NCI-H2196 (cell line): Measurements from ENCODE around the gene KCNAB1.

Experiments
- DNase-seq: peaks from one replicate; lab custom pipeline; 2025; ENCODE audit not compliant: unreplicated experiment; lab: John Stamatoyannopoulos, UW

The KCNAB1 gene

DNA sequence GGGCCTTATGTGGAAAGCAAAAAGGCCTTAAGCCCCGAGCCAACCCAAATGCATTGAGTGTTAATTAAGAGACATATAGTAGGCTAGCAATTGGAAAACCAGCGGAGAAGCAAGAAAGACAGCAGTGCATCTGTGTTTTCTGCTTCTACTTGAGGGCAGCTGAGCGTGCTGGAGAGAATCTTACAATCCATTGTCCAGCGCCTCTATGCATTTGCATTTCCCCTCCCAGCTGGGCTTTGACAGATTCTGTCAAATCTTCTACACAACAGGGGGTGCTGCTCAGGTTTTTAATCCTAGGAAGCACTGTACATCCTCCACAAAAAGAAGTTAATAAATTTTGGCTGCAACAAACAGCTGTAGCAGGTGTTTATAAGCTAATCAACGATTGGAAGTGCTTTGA, 410.6 kb downstream of the KCNAB1 start:
- DNase-seq = no peak

DNA sequence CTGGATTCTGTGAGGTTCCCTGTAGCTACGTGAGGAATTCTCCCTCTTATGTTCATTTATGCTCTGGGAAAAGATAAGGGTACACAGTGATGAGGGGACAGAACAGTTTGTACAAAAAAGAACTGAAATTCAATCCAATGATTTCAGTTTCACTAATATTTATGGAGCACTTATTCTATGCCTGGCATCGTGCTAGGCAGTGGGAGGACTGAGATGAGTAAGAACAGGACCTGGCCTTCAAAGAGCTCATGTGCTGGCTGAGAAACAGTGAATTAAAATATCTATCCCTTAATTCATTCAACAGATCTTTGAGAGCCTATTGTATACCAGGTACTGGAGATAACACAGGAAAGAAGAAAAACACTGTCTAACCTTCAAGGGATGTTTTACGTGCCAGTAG, 412.4 kb downstream of the KCNAB1 start:
- no peak for DNase-seq

DNA sequence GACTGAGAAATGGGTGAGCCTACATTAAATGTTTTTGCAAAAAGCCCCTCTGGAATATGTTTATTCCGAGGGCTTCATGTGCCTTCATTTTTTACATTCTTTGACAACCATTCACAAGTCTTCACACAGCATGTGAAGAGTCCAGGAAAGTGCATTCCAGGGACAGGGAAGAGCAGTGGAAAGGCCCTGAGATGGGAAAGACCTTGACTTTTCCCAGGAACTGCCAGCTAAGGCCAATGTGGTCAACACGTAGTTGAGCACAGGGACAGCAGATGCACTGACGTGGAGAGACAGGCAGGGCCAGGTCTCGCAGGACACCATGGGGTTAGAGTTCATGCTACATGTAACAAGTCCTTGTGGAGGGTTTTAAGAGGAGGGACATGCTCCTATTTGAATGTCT, 412.8 kb downstream of the KCNAB1 start:
- no peak for DNase-seq

DNA sequence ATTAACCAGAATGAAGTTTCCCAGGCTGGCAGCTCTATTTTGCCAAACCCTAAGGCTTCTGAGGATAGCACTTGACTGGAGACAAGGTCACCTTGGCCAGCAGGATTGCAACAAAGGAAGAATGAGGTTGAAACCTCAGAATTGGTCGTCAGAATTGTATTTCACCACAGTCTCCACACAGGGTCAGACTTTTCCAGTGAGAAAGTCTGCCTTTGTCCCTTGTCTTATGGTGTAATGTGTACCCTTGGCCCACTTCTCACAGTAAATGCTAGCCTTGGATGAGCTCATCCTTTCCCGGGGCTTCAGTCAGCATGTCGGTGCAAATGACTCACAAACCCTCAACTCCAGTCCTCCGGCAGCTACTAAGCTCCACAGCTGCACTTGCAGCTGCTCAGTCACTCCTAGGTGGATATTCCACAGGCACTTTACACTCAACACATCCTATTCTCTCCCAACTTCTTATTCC, 414.8 kb downstream of the KCNAB1 start:
- peak; percentile 22 for DNase-seq

DNA sequence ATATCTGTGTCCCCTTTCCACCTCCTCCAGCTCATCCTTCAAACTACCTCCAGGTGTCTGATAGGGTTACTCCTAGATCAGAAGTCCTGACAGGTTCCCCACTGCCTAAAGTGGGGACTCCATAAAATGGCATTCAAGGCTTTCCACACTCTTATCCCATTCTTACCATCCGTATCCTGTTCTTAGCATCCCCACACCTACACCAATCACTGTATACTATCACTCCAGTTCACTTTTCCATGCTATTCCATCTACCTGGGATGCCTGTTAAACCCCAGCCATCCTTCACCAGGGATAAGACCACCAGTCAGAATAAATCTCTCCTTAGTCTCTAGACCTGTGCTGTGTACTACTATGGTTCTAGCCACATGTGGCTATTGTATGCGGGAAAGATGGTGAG, 415.4 kb downstream of the KCNAB1 start:
- no peak for DNase-seq

DNA sequence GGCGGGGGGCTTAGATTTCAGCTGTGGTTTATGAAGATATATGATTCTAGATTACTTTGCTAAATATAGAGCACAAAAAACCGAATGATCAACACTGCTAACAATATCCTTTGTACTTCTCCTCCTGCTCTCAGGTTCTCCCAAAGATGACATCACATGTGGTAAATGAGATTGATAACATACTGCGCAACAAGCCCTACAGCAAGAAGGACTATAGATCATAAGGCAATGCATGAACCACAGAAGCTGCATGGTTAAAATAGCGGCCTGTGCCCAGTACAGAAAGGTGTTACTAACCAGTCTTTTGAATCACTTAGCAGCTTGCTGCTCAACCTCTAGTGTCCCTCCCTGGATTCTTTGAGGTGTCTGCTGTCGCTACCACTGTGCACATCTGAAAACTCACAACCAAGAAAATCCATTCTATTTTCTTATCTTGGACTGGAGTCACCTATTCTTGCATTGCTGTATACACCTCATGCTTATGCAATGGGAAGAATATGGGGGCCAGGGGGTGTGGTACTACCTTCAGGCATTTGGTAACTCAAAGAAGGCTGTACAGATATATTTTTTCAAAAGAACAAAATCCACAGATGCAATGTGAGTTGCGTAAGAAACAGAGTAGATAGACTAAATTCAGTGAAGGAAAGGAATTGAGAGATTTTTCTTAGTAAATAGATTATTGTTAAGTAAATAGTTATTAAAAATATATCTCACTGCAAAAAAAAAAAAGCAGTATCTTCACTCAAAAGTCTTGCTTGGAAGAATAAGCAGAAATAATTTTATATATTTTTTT, 416.3 kb downstream of the KCNAB1 start:
- no peak for DNase-seq

DNA sequence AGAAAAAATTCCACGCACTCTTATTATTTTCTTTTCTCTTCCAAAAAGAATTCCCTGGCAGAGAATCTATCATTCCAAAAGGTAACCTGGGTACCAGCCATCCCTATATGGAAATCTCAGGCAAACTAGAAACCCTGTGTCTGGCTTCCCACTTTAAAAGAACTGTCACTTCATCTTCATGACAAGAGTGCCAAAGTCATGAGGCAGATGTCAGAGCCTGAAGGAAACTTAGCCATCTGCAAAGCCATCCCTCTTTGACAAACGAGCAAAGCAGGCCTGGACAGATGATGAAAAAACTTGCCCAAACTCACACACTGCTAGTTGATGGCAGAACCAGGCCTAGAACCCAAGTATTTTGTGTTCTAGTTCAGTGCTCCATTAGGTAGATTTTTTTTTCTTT, 418.7 kb downstream of the KCNAB1 start:
- DNase-seq = no peak

DNA sequence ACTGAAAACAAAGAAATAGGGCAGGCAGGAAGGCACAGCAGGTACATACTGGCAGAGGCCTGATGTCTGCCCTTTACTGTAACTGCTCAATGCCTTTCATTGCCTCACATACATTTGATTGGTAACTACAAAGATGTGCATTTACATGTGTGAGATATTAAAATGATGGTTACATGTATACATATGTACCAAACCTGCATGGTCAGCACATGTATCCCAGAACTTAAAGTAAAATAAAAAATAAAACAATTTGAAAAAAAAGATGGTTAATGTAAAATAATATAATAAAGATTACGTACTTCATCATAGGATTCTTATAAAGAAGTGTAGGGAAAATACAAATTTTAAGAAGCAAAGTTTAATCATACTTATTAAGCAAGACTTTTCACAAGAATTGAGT, 419.4 kb downstream of the KCNAB1 start:
- no peak for DNase-seq

DNA sequence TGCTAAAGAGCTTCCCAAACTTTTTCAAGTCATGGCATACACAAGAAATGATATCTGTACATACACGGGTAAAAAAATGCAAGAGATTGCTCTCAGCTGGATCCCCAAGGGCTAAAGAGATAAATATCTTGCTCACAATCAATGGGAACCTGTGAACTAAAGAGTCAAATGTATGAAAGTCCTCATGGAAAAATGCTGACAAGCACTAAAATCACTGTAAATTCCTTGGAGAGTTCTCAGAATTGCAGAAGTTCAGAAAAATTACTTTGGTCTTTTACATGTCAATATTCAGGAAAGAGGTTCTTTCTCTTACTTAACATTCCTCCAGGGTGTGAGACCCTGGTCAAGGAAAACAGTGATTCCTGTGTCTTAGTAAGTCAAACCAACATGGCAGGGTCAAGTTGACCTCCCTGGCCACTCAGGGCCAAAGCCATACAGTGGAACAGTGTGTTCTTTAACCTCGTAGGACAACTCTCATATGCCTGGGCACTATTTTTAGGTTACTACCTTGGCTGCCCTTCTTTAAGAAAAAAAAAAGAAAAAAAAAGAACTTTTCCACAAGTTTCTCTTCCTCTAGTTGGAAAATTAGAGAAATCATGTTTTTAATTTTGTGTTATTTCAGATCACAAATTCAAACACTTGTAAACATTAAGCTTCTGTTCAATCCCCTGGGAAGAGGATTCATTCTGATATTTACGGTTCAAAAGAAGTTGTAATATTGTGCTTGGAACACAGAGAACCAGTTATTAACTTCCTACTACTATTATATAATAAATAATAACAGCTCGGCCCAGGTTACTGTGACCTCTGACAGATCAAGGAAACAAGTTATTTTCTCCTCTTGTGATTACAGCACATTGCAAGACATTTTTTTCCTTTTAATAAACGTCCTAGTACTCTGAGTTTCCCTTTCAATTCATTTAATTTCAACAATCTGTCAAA, 422.0 kb downstream of the KCNAB1 start:
- DNase-seq = no peak

DNA sequence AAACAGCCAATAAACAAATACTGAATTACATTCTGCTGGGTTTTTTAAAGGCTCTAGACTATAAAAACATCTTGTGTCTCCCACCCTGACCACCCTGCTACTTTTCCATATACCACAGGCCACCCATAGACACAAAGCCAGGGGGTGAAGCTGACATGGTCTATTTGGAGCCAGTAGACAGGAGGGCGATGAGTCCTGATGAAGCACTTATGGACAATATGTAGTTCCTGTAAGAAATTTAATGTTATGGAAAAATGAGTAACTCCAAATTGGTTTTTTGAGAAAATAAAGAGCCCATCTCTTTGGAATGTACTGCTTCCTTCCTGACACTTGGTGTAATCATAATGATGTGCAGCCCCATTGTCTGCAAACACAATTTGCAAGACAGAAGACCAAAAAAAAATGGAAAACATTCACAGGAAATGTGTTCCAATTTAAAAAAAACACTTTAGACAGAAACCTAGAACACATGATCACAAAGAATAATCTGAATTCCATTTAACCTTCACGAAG, 422.7 kb downstream of the KCNAB1 start:
- DNase-seq = no peak

DNA sequence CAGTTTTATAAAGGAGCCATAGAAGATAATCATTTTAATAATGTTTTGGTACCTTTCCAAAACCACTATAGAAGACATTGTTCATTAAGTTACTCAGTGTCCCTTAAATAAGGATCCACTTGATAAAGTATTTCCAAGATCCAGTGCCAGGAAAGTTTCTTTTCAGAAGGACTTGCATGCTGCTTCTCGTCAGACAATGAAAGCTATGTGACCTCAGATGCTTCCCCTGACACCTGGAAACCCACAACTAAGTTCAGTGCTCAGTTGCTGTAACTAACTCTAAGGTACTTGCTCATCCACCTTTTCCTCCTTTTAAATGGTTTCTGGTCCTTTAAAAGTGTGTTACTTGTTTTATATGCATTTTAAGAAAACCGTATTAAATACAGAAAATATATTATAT, 427.3 kb downstream of the KCNAB1 start:
- no peak for DNase-seq

DNA sequence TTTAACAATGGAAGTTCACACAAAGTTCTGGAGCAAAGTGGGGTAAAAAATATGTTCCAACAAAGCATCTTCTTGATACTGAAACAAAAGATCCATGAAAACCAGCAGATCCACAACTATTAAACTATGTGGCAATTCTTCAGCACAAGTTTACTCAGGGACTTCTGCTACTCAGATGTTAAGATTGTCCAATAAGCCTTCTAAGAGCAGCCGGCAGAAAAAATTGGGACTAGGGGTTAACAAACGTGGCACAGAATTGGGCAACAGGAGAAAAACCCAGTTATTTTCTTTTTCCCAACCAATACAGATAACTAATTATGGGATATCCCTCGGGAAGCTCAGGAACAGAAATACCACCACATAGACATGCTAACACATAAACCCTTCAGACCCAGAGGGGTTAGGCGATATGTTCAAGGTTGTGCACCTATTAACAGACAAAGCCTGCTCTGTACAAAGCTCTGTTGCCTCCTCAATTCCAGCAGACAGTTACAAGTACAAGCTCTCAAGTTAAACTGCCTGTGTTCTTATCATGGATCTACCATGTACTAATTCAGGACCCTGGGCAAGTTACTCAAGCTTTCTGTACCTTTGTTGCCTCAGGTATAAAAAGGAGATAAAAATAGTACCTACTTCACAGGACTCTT, 427.8 kb downstream of the KCNAB1 start:
- no peak for DNase-seq

DNA sequence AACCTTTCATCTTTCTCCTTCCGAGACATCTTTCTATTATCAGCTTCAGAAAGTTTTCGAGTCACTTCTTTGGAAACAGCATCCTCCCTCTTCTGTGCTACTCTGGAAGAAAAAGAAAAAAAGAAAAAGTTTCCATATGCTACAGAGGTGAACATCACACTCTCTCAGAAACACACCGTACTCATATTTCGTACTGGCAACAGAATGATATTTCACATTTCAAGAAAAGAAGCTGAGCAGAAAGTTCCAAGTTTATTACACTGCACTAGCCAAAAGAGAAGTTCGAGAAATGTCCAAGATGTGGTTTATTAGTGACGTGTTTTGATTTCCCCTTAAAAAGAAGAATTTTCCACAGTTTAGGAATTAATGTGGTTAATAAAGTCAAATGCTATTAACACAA, 428.5 kb downstream of the KCNAB1 start:
- DNase-seq = no peak

DNA sequence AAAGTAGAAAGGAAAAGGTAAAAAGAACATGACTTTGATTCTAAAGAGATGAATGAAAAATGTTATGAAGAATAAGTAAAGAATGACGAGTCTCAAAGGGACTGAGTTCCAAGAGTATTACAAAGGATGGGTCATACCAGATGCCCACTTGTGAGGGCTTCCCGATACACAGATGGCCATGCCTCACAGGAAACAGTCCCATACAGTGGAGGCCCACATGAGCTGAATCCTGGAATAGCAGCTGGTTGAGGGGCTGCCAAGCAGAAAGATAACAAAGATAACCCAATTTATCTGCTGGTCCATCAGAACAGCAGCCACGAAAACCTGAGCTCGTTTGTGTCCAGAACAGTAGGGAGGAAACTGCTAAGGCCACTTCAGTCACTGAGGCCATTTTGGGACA, 430.9 kb downstream of the KCNAB1 start:
- DNase-seq = no peak

DNA sequence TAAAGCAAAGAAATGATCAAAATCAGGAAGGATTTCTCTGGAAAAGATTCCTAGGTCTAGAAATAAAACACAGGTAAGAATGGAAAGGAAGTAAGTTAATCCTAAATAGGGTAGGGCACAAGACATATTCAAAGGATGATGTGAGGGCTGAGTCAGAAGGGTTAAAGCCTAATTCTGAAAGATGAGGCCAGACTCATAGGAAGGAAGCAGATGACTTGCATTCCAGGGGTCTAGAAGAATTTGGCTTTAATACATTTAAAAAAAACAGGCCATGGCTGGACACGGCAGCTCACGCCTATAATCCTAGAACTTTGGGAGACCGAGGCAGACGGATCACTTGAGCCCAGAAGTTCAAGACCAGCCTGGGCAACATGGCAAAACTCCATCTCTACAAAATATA, 431.4 kb downstream of the KCNAB1 start:
- DNase-seq = no peak

DNA sequence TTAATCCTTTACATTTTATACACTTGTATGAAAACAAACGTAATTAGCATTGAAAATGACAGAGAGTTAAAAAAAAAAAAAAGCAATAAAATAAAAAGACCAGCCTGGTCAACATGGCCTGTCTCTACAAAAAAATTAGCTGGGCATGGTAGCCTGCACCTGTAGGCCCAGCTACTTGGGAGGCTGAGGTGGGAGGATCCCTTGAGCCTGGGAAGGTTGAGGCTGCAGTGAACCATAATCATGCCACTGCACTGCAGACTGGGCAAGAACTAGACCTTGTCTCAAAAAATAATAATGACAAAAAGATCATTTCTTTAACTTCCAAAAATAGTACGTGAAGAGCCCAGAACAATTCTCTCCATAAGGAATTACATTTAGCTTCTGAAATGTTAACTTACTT, 432.6 kb downstream of the KCNAB1 start:
- DNase-seq = no peak

DNA sequence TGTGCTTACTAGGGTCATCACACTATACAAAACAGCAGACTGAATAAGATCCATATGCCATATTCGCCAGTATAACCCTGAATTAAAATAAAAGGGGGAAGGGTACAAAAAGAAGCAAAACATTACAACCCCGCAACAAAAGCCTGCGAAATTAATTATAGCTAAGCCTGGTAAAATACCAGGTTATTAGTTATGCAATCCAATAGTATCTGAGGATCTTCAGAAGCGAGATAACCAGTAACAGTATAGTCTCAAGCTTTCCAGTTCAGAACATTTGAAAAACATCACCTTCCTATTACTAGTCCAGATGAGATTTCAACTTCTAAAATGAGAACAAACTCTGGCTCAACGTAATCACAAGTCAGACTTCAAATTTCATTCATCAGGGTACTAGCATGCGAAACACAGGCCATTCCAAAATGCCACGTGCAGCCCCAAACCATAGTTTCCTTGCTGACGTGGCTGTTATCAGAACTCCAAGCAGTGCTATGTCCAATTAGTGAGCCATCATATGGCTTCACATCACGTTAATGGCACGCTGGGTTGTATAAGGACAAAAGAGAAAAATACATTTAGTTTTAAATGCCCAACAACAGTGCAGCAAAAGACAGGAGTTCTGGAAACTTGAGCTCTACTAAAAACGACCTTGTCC, 433.5 kb downstream of the KCNAB1 start:
- no peak for DNase-seq

DNA sequence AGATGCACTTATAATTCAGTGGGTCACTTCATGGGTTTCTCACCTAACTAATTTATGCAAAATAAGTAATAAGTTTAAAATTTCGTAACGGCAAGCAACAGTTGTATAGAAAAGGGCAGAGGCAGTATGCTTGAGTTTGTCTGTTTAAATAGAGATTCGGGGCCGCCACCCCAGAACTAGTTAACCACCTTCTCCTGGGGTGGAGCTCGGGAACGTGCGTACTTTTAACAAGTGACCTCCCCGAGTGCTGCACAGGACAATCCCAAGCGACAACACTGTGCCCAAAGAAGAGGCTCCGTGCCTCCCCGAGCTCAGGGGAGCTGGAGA, 434.1 kb downstream of the KCNAB1 start:
- DNase-seq = no peak

DNA sequence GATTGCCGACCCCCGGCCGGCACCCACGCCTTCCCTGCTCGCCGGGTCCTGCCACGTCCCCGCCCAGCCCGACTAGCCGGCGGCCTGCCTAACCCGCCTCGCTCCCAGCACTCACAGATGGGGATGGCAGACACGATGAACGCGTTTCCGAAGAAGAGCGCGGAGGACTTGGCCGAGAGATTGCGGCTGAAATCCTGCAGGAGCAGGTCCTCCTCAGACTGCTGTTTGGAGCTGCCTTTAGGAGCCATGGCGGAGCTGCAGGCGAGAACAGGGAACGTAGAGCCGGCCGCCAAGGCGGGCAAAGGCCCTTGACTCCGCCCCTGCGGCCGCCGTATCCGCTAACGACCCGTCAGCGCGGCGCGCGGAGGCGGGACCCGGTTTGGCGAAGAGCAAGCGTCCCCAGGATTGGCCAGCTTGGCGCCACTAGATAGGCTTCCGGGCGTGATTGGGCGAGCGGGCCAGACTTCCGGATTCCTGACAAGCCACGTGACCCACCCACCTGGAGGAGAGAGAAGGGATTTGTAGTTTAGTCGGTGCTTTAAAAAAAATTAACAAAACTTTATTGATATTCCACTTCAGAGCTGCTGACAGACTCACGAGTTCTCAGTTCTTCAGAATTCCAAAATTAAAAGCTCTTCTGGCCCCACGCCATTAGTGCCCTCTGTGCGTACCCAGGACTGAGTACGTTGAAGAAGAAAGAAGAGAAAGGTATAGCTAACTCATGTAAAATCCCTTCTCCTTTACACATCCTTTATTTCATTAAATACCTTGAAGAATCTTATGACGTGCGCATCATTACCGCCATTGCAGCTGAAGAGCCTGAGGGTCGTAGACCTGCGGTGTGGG, 434.7 kb downstream of the KCNAB1 start, which contains the start of gene SSR3:
SSR3 (minus strand) TSS at position 276 of the 846 bp plus-strand sequence; CDS start at position 248, 28 bp downstream.
- DNase-seq = peak; percentile 100

DNA sequence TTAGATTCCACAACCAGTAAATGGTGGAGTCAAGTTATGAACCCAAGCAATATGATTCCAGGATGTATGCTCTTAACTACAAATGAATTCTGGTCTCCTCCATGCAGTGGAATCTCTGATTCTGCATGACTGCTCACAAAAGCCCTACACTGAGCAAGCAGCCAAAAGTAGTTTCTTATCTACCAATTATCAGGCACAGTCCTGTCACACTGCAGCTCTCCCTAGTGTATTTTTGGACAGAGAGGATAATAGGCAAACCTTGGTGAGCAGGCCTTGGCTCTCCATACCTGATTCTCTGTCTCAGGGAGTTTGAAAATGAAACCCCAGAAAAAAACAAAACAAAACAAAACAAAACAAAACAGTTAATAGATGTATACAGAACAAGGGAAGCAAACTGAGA, 438.0 kb downstream of the KCNAB1 start:
- no peak for DNase-seq
